ACHN (cell line): Measurements from ENCODE around the gene TOPBP1.
"Not testable (repeated sequence)": the region's sequence is repeated elsewhere in the genome, so short reads cannot be mapped to it uniquely, and the experiment has no call there.

Source experiments
- DNase-seq: peaks from one replicate; pipeline ENCODE4 v3.0.0-alpha.2; 2015
- in situ Hi-C: cut with HindIII; loops from 2 replicates; pipeline ENCODE4 v1.10.0; 2017; ENCODE audit warnings: low sequenced_read_pairs, low pct_ligation_motif_present, low pct_unique_long_range_greater_than_20kb

Gene TOPBP1

DNA sequence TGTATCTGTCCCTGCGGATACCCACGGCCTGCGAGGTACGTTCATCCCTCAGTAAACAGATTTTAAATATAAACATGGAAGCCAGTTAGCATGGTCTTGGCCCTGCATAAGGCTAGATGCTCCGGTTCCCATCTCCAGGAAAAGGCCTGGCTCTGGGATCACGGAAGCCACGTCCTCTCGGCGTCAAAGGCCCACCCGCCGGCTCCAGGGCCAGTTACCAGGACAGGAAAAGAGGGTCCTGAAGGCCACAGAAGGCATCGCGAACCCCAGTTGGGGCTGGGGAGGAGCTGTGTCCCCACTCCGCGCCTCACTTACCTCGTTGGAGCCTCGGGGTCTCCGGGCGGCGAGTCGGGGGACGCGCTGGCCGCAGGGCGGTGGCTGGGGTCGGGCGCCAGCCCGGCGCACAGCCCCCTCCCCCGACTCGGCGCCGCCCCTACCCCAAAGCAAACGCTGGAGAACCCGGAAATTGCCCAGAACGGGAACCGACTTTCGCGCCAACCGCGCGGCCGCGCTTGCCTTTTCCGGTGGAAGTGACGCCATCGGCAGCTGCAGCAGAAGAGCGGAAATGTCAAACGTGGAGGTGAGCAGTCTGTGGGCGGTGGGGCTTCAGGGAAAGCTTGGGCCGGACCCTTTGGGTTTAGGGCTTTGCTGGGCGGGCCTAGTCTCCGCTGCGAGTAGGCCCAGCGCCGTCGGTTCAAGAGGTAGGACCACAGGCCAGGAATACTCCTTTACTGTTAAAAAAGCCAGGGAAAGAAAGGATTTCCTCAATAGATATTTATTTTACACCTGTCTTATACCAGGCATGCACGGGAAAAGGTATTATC, at the start of gene TOPBP1:
Gene TOPBP1 (minus strand): TSS at position 488 of the 824 bp plus-strand sequence. CDS start 814 bp downstream, outside the sequence.
- in situ Hi-C loops, result no loop called here
- peak; percentile 71 for DNase-seq

GRCh38 chr3:133711013-133711412, 49.3 kb upstream of the TOPBP1 start:
- DNase-seq, result no peak
- in situ Hi-C loops, result no loop called here

DNA sequence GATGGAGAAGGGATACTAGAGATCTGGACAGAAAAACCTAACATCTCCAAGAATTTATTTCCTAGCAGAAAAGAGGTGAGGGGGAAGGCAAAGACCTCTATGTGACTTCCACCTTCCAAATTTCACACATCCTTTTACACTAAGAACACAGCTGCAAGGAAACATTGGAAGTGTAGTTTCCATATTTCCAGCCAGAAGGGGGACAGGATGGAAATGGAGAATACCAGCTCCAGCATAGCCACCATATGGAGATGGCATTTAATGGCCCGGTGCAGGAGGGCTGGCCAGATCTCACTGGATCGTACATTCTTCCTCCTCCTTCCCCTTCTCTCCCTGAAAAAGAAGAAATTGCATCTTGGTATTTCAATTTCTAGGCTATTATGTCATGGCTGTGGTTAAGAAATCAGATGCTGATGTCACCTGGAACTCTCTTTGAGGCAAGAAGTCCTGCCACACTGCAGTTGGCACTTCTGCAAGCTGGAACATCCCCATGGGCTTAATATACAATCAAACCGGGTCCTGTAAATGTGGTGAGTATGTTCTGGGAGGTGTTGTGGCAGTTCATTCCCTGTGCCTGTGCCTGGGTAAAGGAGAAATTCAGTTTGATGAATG, 47.5 kb upstream of the TOPBP1 start:
- DNase-seq, result no peak
- in situ Hi-C loops, result no loop called here

GRCh38 chr3:133706033-133706432, 44.3 kb upstream of the TOPBP1 start:
- in situ Hi-C loops, result no loop called here
- no peak for DNase-seq

GRCh38 chr3:133703915-133704314, 42.2 kb upstream of the TOPBP1 start:
- in situ Hi-C loops, result no loop called here
- no peak for DNase-seq

DNA sequence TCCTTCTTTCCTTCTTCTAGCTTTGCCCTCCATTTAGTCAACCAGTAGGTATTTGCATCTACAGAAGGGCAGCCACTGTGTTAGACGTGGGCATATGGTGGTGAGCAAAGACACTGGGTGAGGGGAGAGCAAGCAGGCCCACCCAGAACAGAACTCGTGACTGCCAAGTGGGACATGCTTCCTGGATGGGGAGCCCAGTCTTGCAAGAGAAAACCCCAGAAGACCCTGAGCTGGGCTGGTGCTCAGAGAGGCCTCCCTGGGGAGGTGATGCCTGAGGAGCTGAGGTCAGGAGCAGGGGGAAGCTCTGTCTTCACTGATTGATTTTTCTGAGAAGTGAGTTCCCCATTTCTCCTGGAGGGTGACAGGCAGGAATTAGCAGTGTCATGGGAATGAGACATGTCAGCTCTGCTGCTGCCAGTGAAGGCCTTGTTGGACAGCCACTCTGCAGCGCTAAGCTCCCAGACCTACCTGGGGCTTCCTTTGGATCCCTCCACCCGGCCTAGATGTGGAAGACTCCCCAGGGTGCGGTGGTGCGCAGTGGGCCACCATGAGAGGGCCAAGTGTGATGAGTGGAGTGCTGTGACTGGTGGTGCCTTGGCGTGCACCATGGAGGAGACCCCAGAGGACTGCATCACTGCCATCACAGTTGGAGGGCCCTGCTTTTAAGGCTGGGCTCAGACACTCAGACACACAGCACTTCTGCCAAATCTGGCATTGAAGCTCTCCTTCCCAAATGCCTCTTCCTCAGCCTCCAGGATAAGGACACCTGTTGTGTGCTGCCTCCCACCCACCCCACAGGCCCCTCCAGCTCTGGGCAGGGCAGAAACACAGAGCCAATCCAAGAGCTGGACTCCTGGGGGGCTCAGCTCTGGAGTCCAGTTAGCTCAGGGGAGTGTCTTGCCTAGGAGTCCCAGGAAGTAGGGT, 40.0 kb upstream of the TOPBP1 start:
- in situ Hi-C loops, result no loop called here
- no peak for DNase-seq

DNA sequence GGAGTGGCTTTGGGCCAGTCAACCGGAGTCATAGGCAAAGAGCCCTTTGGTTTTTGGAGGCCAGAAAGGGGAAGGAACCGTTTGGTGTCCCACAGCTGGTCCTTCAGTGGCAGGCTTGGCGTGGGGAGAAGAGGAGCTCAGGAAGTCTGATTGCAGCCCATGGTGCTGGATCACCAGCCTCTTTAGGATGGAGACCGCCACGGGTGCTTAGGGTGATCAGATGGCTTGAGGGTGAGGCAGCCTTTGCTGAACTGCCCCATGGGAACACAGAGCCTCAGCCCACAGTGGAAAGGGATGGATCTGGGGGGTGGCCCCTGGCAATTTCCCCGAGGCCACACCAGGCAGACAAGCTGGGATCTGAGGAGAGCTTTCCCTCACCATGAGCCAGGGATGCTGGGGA, 38.6 kb upstream of the TOPBP1 start:
- in situ Hi-C loops, result no loop called here
- no peak for DNase-seq

GRCh38 chr3:133699903-133700302, 38.2 kb upstream of the TOPBP1 start:
- in situ Hi-C loops, result no loop called here
- DNase-seq, result no peak

DNA sequence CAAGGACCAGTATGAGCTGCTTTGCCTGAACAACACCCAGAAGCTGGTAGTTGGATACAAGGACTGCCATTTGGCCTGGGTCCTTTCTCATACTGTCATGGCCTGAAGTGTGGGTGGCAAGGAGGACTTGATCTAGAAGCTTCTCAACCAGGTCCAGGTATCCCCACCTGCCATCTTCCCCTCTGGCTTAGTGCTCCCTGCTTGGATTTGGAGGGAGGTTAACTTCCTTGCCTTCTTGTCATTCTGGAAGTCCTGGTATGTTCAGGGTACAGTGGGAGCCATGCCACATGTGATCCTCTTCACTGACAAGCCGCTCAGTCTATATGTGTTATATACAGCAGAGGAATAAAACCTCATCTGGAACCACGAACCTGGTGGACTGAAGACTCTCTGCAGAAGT, 37.7 kb upstream of the TOPBP1 start:
- in situ Hi-C loops, result no loop called here

GRCh38 chr3:133697960-133698359, 36.2 kb upstream of the TOPBP1 start:
- in situ Hi-C loops, result no loop called here
- no peak for DNase-seq

More for the DNA sequence above, 37.7 kb upstream of the TOPBP1 start:
- DNase-seq, result no peak

DNA sequence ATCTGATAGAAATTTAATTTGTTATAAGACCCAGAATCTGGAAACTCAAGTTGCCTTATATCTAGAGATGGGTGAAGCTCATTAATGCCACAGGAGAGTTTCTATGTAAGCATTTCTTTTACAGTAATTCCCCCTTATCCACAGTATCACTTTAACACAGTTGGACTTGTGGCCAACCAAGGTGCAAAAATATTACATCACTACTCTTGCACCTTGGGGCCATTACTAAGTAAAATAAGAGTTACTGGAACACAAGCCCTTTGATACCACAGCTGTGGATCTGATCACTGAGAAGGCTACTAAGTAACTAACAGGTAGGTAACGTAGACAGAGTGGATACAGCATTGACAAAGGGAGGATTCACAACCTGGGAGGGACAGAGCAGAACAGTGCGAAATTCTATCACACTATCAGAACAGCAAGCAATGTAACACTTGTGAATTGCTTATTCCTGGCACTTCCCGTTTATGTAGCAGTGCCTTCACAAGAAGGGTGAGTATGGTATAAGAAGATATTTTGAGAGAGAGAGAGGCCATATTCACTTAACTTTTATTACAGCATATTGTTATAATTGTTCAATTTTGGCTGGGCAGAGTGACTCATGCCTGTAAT, 33.9 kb upstream of the TOPBP1 start:
- in situ Hi-C loops, result no loop called here
- DNase-seq, result no peak

DNA sequence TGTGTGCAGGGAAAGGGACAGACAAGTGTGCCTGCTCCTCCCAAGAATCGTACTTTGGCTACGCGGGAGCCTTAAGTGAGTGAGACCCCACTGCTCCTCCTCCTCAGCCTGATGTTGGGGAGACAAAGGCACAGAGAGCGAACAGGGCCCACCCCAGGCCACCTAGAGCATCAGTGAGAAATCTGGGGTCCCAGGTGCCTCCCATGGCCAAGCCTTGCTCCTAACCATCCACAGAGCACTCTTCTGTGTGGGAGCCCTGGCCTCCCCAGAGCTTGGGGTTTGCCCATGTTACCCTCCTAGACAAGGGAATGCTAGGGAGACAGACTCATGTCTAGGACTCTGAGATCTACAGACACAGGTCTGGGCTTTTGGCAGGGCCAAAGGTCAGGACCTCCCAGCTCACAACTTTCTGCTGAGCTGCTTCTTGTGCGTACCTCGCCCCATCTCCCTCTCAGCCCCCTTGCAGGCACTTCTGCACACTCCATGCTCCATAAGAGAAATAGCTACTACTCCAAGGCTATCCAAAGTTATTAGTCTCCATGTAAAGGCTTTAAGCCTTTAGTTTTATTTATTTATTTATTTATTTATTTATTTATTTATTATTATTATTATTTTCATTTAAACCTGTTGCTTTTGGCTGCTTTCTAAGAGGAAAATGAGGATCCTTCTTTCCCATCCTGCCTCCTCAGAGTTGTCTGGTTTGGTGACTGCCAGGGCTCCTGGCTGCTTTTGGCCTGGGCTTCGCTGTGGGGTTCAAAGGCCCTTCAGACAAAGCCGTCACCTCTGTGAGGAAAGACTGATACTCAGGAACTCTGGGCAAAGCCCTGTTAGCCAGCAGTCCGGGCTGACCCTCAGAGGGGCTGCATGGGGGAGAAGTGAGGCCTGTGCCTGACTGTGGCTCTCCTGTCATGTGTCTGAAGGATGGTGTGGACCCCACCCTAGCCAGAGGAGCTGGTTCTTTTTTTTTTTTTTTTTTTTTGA, 32.8 kb upstream of the TOPBP1 start:
- in situ Hi-C loops, result no loop called here
- no peak for DNase-seq

GRCh38 chr3:133693821-133694220, 32.1 kb upstream of the TOPBP1 start:
- in situ Hi-C loops, result no loop called here
- DNase-seq, result no peak

- no peak for DNase-seq
- in situ Hi-C loops, result no loop called here
Observed at GRCh38 chr3:133692759-133693158, 31.0 kb upstream of the TOPBP1 start.

- no peak for DNase-seq
- in situ Hi-C loops, result no loop called here
Observed at GRCh38 chr3:133691273-133692107, 29.7 kb upstream of the TOPBP1 start.

GRCh38 chr3:133677993-133678392, 16.3 kb upstream of the TOPBP1 start:
- in situ Hi-C loops, DNase-seq: not testable (repeated sequence)
